ENCODE data around the gene API5.
A peak's percentile ranks its signal among the peaks of the same experiment; 100 is the strongest.
"Not testable (repeated sequence)": the region's sequence is repeated elsewhere in the genome, so short reads cannot be mapped to it uniquely, and the experiment has no call there.

API5 gene

GRCh38 chr11:43311791-43312607 lies at the start of gene API5:
Gene API5, plus strand, starts transcription at chr11:43311996. Its CDS starts 132 bp downstream, at chr11:43312128.
- peak; percentile 99 to 100 for ATAC-seq

GRCh38 chr11:43267856-43268580 lies 43.8 kb upstream of the API5 start:
- no peak for ATAC-seq

GRCh38 chr11:43268786-43269185 lies 43.0 kb upstream of the API5 start:
- ATAC-seq = no peak

- no peak for ATAC-seq
These were observed 42.4 kb upstream of the API5 start for GRCh38 chr11:43269254-43269918.

- ATAC-seq = no peak
These were observed 41.3 kb upstream of the API5 start for GRCh38 chr11:43270468-43270867.

- ATAC-seq = no peak
These were observed 33.4 kb upstream of the API5 start for GRCh38 chr11:43278193-43278956.

- ATAC-seq = no peak
These were observed 29.0 kb upstream of the API5 start for GRCh38 chr11:43282607-43283440.

- ATAC-seq = no peak
These were observed 26.0 kb upstream of the API5 start for GRCh38 chr11:43285826-43286225.

- no peak for ATAC-seq
These were observed 22.4 kb upstream of the API5 start for GRCh38 chr11:43289368-43289767.

DNA sequence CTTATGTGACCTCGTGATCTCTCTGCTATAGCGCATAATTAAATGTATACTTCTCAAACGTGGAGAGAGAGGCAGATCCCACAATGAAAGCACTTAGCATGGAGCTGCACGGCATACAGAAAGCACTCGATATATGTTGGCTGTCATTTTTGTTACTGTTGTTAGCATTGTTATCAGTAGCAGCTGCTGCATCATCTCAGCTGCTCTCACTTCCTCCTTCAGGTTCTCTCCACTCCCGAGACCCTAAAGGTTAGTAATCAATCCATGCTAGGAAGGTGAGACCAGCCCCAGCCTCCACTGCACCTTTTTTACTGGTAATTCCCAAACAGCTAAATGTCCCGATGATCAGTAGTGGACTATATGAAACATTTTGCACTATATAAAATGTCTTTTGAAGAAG lies 13.4 kb upstream of the API5 start:
- ATAC-seq = no peak

DNA sequence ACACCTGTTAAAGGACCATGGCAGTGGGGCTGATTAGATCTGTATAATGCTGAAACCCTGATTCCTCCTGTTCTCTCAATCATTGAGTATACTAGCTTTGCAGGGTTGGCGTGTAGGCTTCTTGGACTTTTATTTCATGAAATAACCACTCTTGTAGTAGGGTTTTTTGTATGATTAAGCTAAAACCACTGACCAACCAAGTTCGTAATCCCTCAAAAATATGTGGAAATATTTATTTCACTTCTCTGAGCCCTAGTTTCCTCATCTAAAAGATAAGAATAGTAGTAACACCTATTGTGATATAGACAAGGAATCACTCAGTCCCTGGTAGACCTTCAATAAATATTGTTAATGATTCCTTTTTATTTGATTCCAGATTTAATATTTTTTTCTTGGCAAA lies 4.2 kb downstream of the API5 start:
- ATAC-seq = no peak

DNA sequence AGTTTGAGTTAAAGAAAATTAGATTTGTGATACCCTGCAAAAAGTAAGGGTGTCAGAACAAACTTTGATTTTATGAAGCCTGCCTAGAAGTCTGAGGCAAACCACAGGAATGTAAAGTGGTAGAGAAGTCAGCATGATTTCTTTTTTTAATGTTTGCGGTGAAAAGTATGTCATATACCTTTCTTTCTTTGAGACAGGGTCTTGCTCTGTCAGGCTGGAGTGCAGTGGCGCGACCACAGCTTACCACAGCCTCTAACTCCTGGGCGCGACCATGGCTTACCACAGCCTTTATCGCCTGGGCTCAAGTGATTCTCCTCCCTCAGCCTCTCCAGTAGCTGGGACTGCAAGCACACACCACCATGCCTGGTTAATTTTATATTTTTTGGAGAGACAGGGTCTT lies 4.7 kb downstream of the API5 start:
- ATAC-seq = no peak

GRCh38 chr11:43327987-43328386 lies 16.2 kb downstream of the API5 start:
- no peak for ATAC-seq

GRCh38 chr11:43328482-43328881 lies 16.7 kb downstream of the API5 start:
- no peak for ATAC-seq

DNA sequence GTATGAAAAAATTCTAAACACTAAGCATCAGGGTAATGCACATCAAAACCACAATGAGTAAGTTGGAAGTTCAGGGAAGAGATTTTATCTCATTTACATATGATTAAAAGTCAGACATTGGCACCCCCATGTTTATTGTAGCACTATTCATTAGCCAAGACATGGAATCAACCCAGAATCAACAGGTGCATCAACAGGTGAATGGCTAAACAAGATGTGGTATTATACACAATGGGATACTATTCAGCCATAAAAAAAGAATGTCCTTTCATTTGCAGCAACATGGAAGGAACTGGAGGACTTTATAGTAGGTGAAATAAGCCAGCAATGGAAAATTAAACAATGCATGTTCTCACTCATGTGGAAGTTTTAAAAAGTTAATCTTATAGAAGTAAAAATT lies 29.4 kb downstream of the API5 start:
- no peak for ATAC-seq

DNA sequence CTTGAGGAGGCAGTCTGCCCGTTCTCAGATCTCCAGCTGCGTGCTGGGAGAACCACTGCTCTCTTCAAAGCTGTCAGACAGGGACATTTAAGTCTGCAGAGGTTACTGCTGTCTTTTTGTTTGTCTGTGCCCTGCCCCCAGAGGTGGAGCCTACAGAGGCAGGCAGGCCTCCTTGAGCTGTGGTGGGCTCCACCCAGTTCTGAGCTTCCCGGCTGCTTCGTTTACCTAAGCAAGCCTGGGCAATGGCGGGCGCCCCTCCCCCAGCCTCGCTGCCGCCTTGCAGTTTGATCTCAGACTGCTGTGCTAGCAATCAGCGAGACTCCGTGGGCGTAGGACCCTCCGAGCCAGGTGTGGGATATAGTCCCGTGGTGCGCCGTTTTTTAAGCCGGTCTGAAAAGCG lies 39.6 kb downstream of the API5 start:
- ATAC-seq = not testable (repeated sequence)

DNA sequence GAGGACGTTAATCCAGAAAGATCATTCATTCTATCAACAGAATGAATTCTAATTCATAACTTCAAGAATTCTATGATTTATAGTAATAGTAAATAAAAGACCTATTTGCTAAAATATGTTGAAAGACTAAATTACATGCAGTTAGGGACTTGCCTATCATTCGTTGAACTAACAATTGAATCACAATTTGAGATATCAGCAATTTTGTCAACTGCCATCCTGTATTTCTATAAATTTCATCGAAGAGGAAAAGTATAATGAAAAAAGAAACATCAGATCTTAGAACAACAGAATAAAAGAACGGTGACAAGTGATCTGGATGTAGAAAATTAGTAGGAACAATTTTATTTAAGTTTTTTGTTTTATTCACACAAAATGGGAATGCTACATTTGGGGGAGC lies 42.5 kb downstream of the API5 start:
- no peak for ATAC-seq

- no peak for ATAC-seq
These were observed 44.5 kb downstream of the API5 start for GRCh38 chr11:43356336-43356735.

DNA sequence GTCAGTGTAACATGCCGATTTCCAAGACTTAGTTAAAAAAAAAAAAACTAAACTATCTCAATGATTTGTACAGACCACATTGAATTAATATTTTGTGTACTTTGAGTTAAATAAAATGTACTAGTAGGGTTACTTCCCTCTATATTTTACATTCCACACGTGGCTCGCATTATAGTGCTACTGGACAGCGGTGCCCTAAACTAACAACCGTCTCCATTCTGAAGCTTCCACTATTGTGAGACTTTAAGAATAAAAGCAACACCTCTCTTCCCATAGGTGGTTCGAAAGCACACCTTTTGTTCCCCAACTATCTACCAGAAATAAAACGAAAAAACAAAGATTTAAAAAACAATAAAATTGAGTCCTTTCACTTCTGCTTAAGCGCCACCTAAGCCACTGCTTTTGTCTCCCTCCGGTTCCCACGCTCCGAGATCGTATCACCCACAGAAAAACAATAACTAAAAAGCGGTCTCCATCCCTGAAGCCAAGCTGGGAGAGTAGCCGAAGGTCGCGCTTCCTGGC lies 46.5 kb downstream of the API5 start:
- ATAC-seq = no peak

GRCh38 chr11:43358801-43359421 lies 47.1 kb downstream of the API5 start, which contains the start of gene TTC17:
Gene TTC17, plus strand, starts transcription at chr11:43358920. Its CDS starts 35 bp downstream, at chr11:43358955.
- ATAC-seq = peak; percentile 96 to 97

- peak; percentile 42 for ATAC-seq
These were observed 47.6 kb downstream of the API5 start for GRCh38 chr11:43359422-43359818.

Measured in activated CD4-positive, CD25-positive, alpha-beta regulatory T cell treated with anti-CD3 and anti-CD28 coated beads, Interleukin-2, amount 50 U/mL, for 24 hours (primary cell).